Kidney epithelial cell (primary cell): Measurements from ENCODE around the gene EFCAB6. TPM values are rescaled to one million over a fixed set of nuclear protein-coding genes. Genes with fewer than 3 reads are reported as not detected.

Experiments
- DNase-seq: peaks from one replicate; pipeline ENCODE4 v3.0.0-alpha.2; 2010; ENCODE audit warnings: low read depth
- H3K27me3 ChIP-seq: 2 replicates; pipeline ENCODE4 v1.6.0; 2011; ENCODE audit warnings: low read length; ENCODE audit not compliant: control insufficient read depth, insufficient read depth
- H3K36me3 ChIP-seq: 2 replicates; pipeline ENCODE4 v1.5.1; 2011; ENCODE audit warnings: low read length; ENCODE audit not compliant: control insufficient read depth, insufficient read depth
- H3K4me3 ChIP-seq: 2 replicates; pipeline ENCODE4 v1.5.1; 2011; ENCODE audit warnings: low read depth, mild to moderate bottlenecking, control low read depth, low read length
- total RNA-seq: library from RNA; depleted of rRNA; stranded (reverse); fragments of >200 nt; gene quantifications from 2 replicates; pipeline ENCODE4 v1.2.3, GENCODE V29; 2015
- TF ChIP-seq, protein P1 (sequence below): IDR thresholded peaks from 2 replicates; pipeline ENCODE4 v1.5.1; 2011; ENCODE audit warnings: mild to moderate bottlenecking, moderate library complexity, low read length, control low read depth, inconsistent platforms; ENCODE audit not compliant: insufficient read depth, poor library complexity, severe bottlenecking

EFCAB6 gene
- total RNA-seq, 1 donor from 2014 or later, result 2.3 TPM

DNA sequence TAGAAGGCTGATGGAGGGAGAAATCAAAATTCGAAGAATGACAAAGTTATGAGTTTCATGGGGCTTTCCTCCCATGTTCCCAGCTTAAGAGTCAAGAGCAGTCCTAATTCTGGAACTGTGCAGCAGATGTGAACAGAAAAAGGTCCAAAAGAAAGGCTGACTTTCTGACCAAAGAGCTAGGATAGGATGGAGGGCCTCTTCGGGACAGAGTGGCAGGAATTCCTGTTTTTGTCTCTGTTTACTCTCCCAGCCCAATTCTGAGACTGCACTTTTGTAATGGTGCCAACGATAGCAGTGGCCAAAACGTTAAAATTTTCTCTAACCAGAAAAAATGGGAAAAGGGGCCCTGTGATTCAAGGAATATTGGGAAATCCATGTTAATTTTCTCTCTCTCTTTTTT is 193.6 kb downstream of the EFCAB6 start:
- Histone ChIP-seq H3K4me3 (no peak overlapping the region), H3K36me3 (no peaks in the 10 kb centered on the region), H3K27me3 (no peaks in the 10 kb centered on the region)
- no peak for DNase-seq
- TF ChIP-seq, protein P1, sequence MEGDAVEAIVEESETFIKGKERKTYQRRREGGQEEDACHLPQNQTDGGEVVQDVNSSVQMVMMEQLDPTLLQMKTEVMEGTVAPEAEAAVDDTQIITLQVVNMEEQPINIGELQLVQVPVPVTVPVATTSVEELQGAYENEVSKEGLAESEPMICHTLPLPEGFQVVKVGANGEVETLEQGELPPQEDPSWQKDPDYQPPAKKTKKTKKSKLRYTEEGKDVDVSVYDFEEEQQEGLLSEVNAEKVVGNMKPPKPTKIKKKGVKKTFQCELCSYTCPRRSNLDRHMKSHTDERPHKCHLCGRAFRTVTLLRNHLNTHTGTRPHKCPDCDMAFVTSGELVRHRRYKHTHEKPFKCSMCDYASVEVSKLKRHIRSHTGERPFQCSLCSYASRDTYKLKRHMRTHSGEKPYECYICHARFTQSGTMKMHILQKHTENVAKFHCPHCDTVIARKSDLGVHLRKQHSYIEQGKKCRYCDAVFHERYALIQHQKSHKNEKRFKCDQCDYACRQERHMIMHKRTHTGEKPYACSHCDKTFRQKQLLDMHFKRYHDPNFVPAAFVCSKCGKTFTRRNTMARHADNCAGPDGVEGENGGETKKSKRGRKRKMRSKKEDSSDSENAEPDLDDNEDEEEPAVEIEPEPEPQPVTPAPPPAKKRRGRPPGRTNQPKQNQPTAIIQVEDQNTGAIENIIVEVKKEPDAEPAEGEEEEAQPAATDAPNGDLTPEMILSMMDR, result no peak

DNA sequence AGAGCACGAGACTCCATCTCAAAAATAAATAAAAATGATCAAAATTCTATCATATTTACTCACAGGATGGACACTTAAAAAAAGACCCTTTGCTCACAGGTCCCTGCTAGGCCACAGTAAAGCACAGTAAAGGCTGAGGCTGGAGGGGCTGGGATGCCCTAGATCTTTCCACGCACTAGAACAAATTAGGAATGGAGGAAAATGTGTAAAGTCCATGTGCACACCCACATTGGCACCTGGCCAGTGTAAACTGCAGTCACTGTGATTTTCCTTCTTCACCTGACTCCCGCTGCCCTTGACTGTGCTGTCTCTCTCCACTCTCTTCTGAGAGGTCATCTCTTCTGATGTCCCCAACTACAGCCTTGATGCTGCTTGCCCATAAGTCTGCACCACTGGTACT is 195.5 kb downstream of the EFCAB6 start:
- no peak for DNase-seq
- Histone ChIP-seq H3K36me3 (no peaks in the 10 kb centered on the region), H3K4me3 (no peak overlapping the region), H3K27me3 (no peaks in the 10 kb centered on the region)
- TF ChIP-seq, protein P1, result no peak

DNA sequence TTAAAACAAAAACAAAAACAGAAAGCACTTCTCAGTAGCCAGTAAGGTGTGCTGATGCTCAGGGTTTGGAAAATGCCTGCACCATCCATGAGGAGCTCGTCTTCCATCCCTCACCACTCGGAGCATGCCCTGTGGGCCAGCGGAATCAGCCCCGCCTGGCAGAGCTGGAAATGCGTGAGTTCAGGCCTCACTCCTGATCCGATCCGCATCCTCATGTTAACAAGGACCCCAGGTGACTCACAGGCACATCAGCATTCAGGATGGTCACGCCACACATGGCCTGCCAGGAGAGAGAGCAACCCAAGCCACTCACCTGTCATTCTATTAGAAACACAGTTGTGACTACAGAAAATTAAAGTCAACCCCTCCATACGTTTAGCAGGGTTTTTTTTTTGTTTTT is 211.8 kb downstream of the EFCAB6 start:
- no peak for DNase-seq
- Histone ChIP-seq H3K27me3 (no peaks in the 10 kb centered on the region), H3K4me3 (no peak overlapping the region), H3K36me3 (no peaks in the 10 kb centered on the region)
- TF ChIP-seq, protein P1, result no peak

DNA sequence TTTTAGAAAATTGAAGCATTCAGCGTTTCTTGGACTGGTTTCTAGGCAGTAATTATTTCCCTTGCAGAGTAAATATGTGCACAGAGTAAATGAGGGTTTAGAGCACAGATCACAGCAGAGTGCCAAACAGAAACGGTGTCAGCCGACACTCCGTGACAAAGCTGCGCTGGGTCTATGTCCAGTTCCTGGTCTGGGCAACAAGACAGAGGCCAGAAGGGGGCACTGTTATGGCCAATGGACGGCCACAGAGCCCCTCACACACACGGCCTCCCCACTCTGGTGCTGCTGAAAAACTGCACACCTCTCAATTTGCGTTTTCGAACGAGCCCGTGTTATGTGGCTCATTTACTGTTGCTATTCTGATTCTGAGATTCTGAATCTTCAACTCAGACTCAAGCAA is 219.6 kb downstream of the EFCAB6 start:
- H3K36me3 ChIP-seq, result no peaks in the 10 kb centered on the region
- no peak overlapping the region for H3K4me3 ChIP-seq
- H3K27me3 ChIP-seq, result no peaks in the 10 kb centered on the region
- DNase-seq, result no peak
- TF ChIP-seq, protein P1, result peak; percentile 8

DNA sequence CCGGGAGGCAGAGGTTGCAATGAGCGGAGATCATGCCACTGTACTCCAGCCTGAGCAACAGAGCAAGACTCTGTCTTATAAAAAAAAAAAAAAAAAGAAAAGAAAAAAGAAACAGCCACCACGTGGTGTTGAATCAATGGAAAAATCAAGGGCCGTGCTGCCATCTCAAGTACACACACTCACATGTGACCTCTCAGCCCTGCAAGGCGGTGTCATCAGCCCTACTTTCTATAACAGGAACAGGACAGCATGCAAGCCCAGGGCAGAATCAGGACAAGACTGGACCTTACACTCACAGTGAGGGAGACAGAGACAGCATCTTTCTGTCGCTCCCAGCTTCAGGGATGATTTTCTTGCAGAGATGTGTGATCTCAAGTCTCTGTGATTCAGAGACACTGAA is 220.7 kb downstream of the EFCAB6 start:
- Histone ChIP-seq H3K4me3 (no peak overlapping the region), H3K36me3 (no peaks in the 10 kb centered on the region), H3K27me3 (no peaks in the 10 kb centered on the region)
- no peak for DNase-seq
- TF ChIP-seq, protein P1, result no peak

DNA sequence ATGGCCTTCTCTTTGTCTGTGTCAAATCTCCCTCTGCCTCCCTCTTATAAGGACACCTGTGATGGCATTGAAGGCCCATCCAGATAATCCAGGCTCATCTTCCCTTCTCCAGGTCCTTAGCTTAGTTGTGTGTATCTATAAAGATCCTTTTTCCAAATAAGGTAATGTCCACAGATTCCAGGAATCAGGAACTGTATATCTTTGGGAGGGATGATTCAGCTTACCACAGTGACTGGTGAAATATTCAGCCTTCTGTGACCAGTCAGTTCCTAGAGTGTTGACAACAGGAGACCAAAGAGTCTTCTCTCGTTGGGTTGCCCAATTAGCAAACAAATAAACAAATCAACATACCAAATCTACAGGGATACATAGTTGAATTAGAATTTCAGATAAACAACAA is 224.5 kb downstream of the EFCAB6 start:
- Histone ChIP-seq H3K36me3 (no peaks in the 10 kb centered on the region), H3K4me3 (no peak overlapping the region), H3K27me3 (no peaks in the 10 kb centered on the region)
- DNase-seq, result no peak
- TF ChIP-seq, protein P1, result no peak
